C4-2B (cell line): Measurements from ENCODE around the gene RAB40C.

ENCODE experiments used
- ZFX ChIP-seq: fragments of 450-650 bp; IDR thresholded peaks from 2 replicates; pipeline ENCODE4 v1.6.1; 2017
- TF ChIP-seq, protein P1 (sequence below): fragments of 450-650 bp; conservative IDR thresholded peaks from 2 replicates; pipeline ENCODE4 v1.5.1; 2017; ENCODE audit warnings: mild to moderate bottlenecking

DNA sequence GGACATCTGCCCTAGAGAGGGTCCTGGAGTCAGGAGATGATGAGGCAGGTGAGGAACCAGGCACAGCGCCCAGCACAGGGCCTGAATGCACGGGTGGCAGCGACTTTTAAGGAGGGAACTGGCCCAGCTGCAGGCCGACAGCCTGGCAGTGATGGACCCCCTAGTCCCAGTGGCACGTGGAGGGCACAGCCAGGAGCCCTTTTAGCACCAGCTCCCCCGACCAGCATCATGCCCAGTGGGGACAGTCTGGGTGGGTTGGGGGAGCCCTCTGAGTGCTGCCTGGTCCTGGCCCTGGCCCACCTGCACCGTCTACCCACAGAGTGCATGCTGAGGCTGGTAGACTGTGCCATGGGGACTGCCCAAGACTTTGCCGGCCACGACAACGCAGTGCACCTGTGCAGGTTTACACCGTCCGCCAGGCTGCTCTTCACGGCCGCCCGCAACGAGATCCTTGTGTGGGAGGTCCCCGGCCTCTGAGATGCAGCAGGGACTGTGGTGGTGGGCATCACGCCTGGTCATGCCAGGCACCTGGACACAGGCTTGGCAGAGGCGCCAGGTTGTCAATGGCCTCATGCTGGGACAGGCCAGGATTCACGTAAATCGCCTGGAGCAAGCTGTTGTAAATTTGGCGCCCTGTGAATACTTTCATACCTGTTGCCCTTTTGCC is 77.4 kb downstream of the RAB40C start:
- TF ChIP-seq, protein P1, sequence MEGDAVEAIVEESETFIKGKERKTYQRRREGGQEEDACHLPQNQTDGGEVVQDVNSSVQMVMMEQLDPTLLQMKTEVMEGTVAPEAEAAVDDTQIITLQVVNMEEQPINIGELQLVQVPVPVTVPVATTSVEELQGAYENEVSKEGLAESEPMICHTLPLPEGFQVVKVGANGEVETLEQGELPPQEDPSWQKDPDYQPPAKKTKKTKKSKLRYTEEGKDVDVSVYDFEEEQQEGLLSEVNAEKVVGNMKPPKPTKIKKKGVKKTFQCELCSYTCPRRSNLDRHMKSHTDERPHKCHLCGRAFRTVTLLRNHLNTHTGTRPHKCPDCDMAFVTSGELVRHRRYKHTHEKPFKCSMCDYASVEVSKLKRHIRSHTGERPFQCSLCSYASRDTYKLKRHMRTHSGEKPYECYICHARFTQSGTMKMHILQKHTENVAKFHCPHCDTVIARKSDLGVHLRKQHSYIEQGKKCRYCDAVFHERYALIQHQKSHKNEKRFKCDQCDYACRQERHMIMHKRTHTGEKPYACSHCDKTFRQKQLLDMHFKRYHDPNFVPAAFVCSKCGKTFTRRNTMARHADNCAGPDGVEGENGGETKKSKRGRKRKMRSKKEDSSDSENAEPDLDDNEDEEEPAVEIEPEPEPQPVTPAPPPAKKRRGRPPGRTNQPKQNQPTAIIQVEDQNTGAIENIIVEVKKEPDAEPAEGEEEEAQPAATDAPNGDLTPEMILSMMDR, result 0 out of 2 replicates have a peak, but pooled peaks have one; percentile 64
- TF ChIP-seq ZFX, result no peak
